ENCODE results near the gene SAE1.

The SAE1 gene

DNA sequence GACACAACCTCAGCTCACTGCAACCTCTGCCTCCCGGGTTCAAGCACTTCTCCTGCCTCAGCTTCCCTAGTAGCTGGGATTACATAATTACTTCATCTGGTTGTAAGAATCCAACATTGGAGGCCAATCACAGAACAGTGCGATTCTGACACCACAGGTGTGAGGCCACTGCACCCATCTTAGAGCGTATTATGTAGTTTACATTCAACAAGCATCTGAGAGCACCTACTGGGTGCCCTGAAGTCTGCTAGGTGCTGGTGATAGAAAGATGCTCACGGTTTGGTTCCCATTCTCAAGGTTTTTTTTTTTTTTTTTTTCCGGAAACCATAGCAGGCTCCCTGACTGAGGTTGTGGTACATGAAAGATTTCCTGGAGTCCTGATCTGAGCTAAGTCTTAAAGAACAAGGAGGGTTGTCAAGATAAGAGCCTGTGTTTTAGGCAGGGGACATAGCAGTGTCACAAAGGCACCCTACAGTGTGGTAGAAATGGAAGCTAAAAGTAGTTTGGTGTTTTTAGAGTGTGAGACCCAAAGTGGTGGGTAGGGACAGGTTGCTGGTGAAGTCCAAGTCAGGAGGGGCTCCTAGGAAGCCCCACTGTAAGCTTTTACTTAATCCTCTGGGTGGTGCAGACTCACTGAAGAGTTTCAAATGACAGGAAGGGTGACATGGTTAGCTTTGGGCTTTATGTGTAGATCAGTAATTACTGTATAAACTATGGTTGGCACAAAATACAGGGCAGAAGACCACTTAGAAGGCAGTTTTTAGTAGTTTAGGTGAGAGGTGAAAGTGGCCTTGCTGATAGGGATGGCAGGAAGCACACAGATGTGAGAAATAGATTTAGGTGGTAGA is 15.2 kb downstream of the SAE1 start:
- TF ChIP-seq, protein P1, sequence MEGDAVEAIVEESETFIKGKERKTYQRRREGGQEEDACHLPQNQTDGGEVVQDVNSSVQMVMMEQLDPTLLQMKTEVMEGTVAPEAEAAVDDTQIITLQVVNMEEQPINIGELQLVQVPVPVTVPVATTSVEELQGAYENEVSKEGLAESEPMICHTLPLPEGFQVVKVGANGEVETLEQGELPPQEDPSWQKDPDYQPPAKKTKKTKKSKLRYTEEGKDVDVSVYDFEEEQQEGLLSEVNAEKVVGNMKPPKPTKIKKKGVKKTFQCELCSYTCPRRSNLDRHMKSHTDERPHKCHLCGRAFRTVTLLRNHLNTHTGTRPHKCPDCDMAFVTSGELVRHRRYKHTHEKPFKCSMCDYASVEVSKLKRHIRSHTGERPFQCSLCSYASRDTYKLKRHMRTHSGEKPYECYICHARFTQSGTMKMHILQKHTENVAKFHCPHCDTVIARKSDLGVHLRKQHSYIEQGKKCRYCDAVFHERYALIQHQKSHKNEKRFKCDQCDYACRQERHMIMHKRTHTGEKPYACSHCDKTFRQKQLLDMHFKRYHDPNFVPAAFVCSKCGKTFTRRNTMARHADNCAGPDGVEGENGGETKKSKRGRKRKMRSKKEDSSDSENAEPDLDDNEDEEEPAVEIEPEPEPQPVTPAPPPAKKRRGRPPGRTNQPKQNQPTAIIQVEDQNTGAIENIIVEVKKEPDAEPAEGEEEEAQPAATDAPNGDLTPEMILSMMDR (conservative IDR thresholded peaks at IDR 0.05), result no peak
- peak overlapping the region; percentile 27 for H3K27ac ChIP-seq

DNA sequence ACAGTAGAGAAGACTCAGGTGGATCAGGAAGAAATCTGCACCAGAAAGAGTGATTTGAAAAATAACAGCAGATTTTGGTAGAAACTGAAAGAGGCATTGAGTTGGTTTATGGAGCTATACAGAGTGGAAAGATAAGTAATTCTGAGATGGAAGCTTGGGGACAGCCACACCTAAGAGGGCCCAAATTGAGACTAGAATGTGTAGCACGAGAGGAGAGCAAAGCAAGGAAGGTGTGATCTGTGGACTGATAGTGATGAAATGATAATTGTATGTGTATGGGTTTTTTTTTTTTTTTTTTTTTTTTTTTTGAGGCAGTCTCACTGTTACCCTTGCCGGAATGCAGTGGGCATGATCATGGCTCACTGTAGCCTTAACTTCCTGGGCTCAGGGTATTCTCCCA is 16.3 kb downstream of the SAE1 start:
- TF ChIP-seq, protein P1 (conservative IDR thresholded peaks at IDR 0.05), result no peak
- H3K27ac ChIP-seq, result peak overlapping the region; percentile 27; the same call in 1 of the 2 replicates

DNA sequence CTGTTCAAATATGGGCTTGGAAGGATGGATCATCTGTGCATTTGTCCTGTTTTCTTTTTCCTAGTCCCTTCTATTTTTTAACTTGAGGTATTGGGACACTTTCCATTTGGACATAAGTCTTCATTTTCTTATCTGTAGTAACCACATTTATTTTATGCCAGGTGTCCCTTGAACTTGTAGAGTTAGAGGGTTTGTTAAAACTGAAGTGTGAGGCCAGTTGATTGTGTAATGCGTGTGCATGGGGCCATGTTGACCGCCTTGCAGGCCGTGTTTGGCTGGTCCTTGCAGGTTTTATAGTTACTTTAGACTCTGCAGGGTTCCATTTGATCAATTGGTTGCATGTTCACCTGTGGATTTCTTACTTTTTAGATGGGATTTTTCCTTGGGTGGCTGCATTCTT is 21.0 kb downstream of the SAE1 start:
- TF ChIP-seq, protein P1 (conservative IDR thresholded peaks at IDR 0.05), result no peak
- peak overlapping the region; percentile 92 for H3K27ac ChIP-seq

DNA sequence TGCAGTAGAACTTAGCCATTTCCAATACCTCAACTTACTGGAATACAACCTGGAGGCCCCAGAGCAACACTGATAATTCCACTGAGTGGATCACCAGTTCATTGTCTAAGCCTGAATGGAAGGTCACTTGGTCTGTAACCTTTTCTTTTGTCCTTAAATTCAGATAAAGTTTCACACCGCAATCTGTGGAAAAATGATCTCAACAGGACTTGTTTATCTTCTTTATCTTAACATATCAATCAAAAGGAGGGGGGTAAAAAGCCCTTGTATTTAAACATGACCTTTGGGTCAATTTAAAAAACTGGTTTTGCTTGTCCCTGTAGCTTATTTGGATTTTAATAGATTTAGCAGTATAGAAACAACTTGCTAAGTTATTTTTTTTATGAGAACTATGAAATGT is 21.6 kb downstream of the SAE1 start:
- TF ChIP-seq, protein P1 (conservative IDR thresholded peaks at IDR 0.05), result no peak
- H3K27ac ChIP-seq, result peak overlapping the region; percentile 92

DNA sequence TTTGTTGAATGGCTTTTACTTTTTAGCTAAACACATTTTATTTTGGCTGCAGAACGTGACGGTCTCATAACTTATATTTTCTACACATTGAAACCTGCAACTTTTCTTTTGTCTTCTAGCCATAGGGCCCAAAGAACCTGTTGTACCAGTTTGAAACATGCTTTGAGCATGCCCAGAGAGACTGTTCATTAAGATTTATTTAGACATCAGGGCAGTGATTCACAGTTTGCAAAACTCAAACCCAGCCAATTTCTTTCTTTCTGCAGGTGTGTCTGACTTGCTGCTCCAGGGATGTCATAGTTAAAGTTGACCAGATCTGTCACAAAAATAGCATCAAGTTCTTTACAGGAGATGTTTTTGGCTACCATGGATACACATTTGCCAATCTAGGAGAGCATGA is 22.0 kb downstream of the SAE1 start:
- peak overlapping the region; percentile 92 for H3K27ac ChIP-seq
- TF ChIP-seq, protein P1 (conservative IDR thresholded peaks at IDR 0.05), result no peak

DNA sequence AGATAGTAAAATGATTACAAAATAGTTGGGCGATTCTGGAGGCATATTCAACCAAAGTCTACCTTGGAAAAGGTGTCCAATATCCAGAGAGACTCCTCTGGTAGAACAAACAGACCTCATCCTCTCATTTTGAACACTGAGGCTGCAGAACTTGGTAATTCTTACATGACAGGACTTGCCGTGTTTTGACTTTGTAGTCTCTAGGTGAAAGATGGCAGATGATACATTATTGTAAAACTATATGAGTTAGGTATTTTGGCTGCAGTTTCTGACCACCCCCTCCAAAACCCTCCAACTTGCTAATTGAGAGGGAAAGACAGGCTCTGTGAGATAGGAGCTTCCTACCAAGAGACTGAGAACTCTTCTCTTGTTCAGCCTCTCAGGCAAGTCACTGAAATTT is 22.6 kb downstream of the SAE1 start:
- H3K27ac ChIP-seq, result peak overlapping the region; percentile 92

DNA sequence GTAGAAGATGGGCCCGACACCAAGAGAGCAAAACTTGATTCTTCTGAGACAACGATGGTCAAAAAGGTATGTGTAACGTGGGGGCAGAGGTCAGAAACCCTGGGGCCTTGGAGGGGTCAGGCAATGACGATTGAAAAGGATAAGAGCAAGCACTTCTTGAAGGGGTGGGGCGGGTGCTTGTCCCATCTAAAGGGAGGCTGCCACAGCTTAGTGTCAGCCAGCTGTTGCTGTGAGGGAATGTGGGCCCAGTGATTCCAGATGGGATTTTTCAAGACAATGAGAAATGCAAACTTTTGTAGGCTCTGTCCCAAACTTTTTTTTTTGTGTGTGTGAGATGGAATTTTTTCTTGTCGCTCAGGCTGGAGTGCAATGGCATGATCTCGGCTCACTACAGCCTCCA is 24.5 kb downstream of the SAE1 start:
- peak overlapping the region; percentile 92 for H3K27ac ChIP-seq

More for the DNA sequence above, 22.6 kb downstream of the SAE1 start:
- TF ChIP-seq, protein P1 (conservative IDR thresholded peaks at IDR 0.05), result no peak

More for the DNA sequence above, 24.5 kb downstream of the SAE1 start:
- TF ChIP-seq, protein P1 (conservative IDR thresholded peaks at IDR 0.05), result no peak
